Measurements from ENCODE around the gene ZFYVE28. TPM values are rescaled to one million over a fixed set of nuclear protein-coding genes. Genes with fewer than 3 reads are reported as not detected.
A peak's percentile ranks its signal among the peaks of the same experiment; 100 is the strongest.

The ZFYVE28 gene
- total and polyA plus RNA-seq, 2 of the 8 experiments (the other 6 are each of a cell fraction or from before 2014, with no cell fraction given), result 1.7 to 4.9 TPM

DNA sequence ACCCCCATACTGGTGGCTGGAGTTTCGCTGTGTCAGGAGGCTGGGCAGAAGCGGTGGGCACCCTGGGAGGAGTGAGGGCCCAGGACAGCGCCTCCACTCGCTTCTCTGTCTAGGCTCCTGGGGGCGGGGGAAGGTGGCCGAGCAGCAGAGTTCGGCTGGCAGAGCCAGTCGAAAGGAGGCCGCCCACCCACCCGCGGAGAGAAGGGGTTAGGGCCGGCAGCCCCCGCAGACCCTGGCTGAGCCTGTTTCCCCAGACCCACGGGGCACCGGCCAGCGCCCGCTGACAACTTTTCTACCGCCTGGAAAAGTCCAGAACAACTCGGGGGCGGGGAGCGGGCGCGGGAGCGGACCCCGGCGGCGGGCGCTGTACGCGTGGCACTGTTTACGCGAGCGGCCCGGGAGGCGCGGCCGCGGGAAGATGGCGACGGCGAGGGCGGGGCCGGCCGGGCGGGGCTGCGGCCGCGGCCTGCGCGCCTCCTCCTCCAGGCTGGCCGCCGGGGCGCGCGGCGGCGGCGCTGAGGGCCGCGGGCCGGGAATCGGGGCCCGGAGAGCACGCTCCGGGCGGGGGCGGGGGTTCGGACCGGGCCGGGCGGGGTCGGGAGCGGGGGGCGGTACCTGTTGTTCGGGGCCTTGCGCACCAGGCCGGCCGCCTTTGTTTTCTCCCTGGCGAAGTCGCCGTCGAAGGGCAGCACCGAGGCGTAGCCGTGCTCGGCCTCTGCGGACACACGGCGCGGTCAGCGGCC is 157.2 kb downstream of the ZFYVE28 start:
- Histone ChIP-seq H2AK5ac (ENCODE audit: low read depth, low read length) (no peak overlapping the region), H3K4ac (replicated peaks; ENCODE audit: insufficient read length, low read depth, low read length) (no peak overlapping the region), H3K27ac (ENCODE audit: low read depth, low read length) (no peak overlapping the region), H3K9ac (replicated peaks in 1 of 4; ENCODE audit: extremely low read depth in 1 of 4, low read depth in 3 of 4, low read length in 3 of 4) (peak overlapping the region in 3 of 4 experiments; percentile 8 to 80 (median 28); a peak in 5 of 7 replicates), H4K8ac (ENCODE audit: extremely low read depth, insufficient read depth, low read length) (peak overlapping the region; percentile 89), H3K36me3 (ENCODE audit: control insufficient read depth in 2 of 4, insufficient read depth in 4 of 4, low read length in 3 of 4) (no peaks in the 10 kb centered on the region; a peak in 1 of 8 replicates), H3K23ac (ENCODE audit: insufficient read length) (no peak overlapping the region), H4K91ac (replicated peaks; ENCODE audit: insufficient read length, low read length) (no peak overlapping the region), H2BK120ac (replicated peaks; ENCODE audit: low read depth, low read length) (no peak overlapping the region), H3K9me3 (ENCODE audit: insufficient read depth in 2 of 2, low read depth in 1 of 2, low read length in 1 of 2) (no peaks in the 10 kb centered on the region), H2BK12ac (ENCODE audit: low read depth, low read length) (no peak overlapping the region), H2BK20ac (ENCODE audit: low read length) (no peak overlapping the region), H3K79me1 (ENCODE audit: low read depth, low read length) (no peaks in the 10 kb centered on the region), H3K18ac (ENCODE audit: extremely low read depth, low read length) (no peak overlapping the region), H3K79me2 (ENCODE audit: control insufficient read depth in 1 of 2, insufficient read depth in 2 of 2, low read length in 2 of 2) (no peaks in the 10 kb centered on the region), H4K20me1 (replicated peaks in 1 of 2; ENCODE audit: control insufficient read depth in 1 of 2, insufficient read depth in 2 of 2, low read length in 2 of 2) (peaks cover 0 to 6% of the 10 kb centered on the region in 2 experiments), H3K4me1 (replicated peaks in 1 of 4; ENCODE audit: control insufficient read depth in 3 of 4, insufficient read depth in 4 of 4, low read length in 3 of 4) (peaks cover 0 to 9% (median 4%) of the 10 kb centered on the region in 4 experiments; a peak in 5 of 7 replicates), H3K23me2 (ENCODE audit: low read depth, low read length) (peaks cover 10% of the 10 kb centered on the region; the same call in 1 of the 2 replicates), H3K4me2 (ENCODE audit: insufficient read depth in 1 of 2, low read depth in 2 of 2, low read length in 2 of 2) (peak overlapping the region; percentile 51 to 77), H2BK5ac (ENCODE audit: low read depth, low read length) (no peak overlapping the region), H3K27me3 (replicated peaks in 1 of 4; ENCODE audit: control insufficient read depth in 3 of 4, extremely low read depth in 1 of 4, insufficient read depth in 3 of 4, low read length in 3 of 4) (no peaks in the 10 kb centered on the region), H2BK15ac (ENCODE audit: low read length) (no peak overlapping the region), H2AFZ (ENCODE audit: low read length) (no peak overlapping the region), H3K4me3 (ENCODE audit: extremely low read depth in 1 of 4, insufficient read depth in 2 of 4, low read depth in 3 of 4, low read length in 4 of 4) (peak overlapping the region; percentile 51 to 89 (median 59)), H4K5ac (ENCODE audit: insufficient read length, low read depth, low read length) (no peak overlapping the region), H3K14ac (ENCODE audit: insufficient read length) (no peak overlapping the region), H3K56ac (replicated peaks; ENCODE audit: insufficient read length, low read depth, low read length) (no peak overlapping the region)
- POLR2A ChIA-PET (ENCODE audit: partially characterized antibody), result interaction anchor here (1.0 to 1.3 kb wide), 3 partner anchors 16 to 207 kb away, joined by 3 to 7 read pairs (median 3); partner anchors contain the start of gene RNF4
- 4% methylated on average over 21 of the region's 91 CpGs; no CpG with 5 or more reads in 1 of the 2 experiments for WGBS, 2 experiments (ENCODE audit: extremely low coverage in 1 of 2, insufficient coverage in 1 of 2, insufficient read length in 1 of 2, insufficient replicate concordance in 2 of 2, low coverage in 1 of 2, low lambda C conversion rate in 2 of 2, missing lambda C conversion rate in 1 of 2)
- DNase-seq (ENCODE audit: low read depth in 1 of 2, low spot score in 2 of 2), result peak in 1 of 2 experiments; percentile 78
- CTCF ChIA-PET (ENCODE audit: partially characterized antibody), result no interaction called here
- FAIRE-seq, result no peak
- TF ChIP-seq, protein P1, sequence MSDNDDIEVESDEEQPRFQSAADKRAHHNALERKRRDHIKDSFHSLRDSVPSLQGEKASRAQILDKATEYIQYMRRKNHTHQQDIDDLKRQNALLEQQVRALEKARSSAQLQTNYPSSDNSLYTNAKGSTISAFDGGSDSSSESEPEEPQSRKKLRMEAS (IDR thresholded peaks at IDR 0.05), result peak; percentile 64
- TF ChIP-seq, protein P2, sequence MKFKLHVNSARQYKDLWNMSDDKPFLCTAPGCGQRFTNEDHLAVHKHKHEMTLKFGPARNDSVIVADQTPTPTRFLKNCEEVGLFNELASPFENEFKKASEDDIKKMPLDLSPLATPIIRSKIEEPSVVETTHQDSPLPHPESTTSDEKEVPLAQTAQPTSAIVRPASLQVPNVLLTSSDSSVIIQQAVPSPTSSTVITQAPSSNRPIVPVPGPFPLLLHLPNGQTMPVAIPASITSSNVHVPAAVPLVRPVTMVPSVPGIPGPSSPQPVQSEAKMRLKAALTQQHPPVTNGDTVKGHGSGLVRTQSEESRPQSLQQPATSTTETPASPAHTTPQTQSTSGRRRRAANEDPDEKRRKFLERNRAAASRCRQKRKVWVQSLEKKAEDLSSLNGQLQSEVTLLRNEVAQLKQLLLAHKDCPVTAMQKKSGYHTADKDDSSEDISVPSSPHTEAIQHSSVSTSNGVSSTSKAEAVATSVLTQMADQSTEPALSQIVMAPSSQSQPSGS (IDR thresholded peaks at IDR 0.05; ENCODE audit: low read length), result no peak
- no peak for TF ChIP-seq TCF12 (IDR thresholded peaks at IDR 0.05; ENCODE audit: low read depth, low read length)
- TF ChIP-seq SIN3A (conservative IDR thresholded peaks at IDR 0.05 in 1 of 2, IDR thresholded peaks at IDR 0.05 in 1 of 2; ENCODE audit: low read depth in 1 of 2, low read length in 2 of 2), result peak in 1 of 2 experiments; percentile 30; a peak in 1 of 4 replicates
- 0 out of 2 replicates have a peak, but pooled peaks have one; percentile 41 for TF ChIP-seq PHF8 (conservative IDR thresholded peaks at IDR 0.05; ENCODE audit: low read depth, low read length)
- TF ChIP-seq POLR2AphosphoS5 (IDR thresholded peaks at IDR 0.05; ENCODE audit: low read depth, low read length), result no peak
- peak; percentile 79 for TF ChIP-seq YY1 (IDR thresholded peaks at IDR 0.05; ENCODE audit: low read depth, low read length)

All from H1 (cell line).